K562 (cell line): ENCODE data around the gene CSPG5. TPM values are rescaled to one million over a fixed set of nuclear protein-coding genes. Genes with fewer than 3 reads are reported as not detected.

Source experiments
- ATAC-seq: fragments of 200-7000 bp; cut with Tn5 transposase; 3 replicates; pipeline ENCODE4 v1.9.1; 2020; ENCODE audit warnings: moderate library complexity
- BruUV-seq: library from RNA; stranded (reverse); fragments of 400-500 nt; replicated peaks from 2 replicates; lab custom pipeline; 2021; lab: Mats Ljungman, UMichigan
- CTCF ChIA-PET: fragments of 300-600 bp; formaldehyde crosslinking; extraction: SDS; loops from one replicate; lab custom pipeline; 2021; ENCODE audit warnings: low intra/inter-chr PET ratio; lab: Yijun Ruan, JAX
- POLR2A ChIA-PET: fragments of 300-600, 350-650 bp; sonication (Branson Sonifier 250); formaldehyde crosslinking; extraction: SDS; loops from one replicate; lab custom pipeline; 2021; ENCODE audit warnings: antibody characterized with exemption, inconsistent platforms; lab: Yijun Ruan, JAX
- DNase-seq, 4 experiments: peaks; one replicate each; pipeline versions ENCODE4 v3.0.0 to v3.0.0-alpha.2; 2011 to 2018; ENCODE audit warnings: low spot score in 3 of 4, mixed read lengths in 3 of 4; ENCODE audit errors: extremely low read depth in 1 of 4
- FAIRE-seq: peaks from 2 replicates; lab custom pipeline; 2011; peaks lifted over from hg19 to GRCh38; lab: Jason Lieb, UNC
- H2AFZ ChIP-seq: 2 replicates; pipeline ENCODE4 v1.6.0; 2011; ENCODE audit warnings: low read depth, low read length, control low read depth, inconsistent platforms
- H3K27ac ChIP-seq: fragments of 200-600 bp; 3 replicates; pipeline ENCODE4 v1.8.0; 2011; ENCODE audit warnings: low read depth, mild to moderate bottlenecking, control low read depth, inconsistent platforms, low read length, moderate library complexity, mixed read lengths; ENCODE audit errors: extremely low read depth
- H3K27me3 ChIP-seq, 2 experiments: fragments of 300-600 bp in 1 of 2; 2 replicates in 1 of 2; 3 replicates in 1 of 2; pipeline versions ENCODE4 v1.6.0 to v1.8.0; 2011; ENCODE audit warnings: inconsistent platforms in 2 of 2, low read length in 2 of 2, mild to moderate bottlenecking in 1 of 2, mixed read lengths in 1 of 2, moderate library complexity in 1 of 2; ENCODE audit not compliant: control insufficient read depth in 2 of 2, insufficient read depth in 2 of 2
- H3K36me3 ChIP-seq: fragments of 300-600 bp; 3 replicates; pipeline ENCODE4 v1.8.0; 2011; ENCODE audit warnings: mild to moderate bottlenecking, low read length, inconsistent platforms; ENCODE audit not compliant: control insufficient read depth, insufficient read depth
- H3K4me1 ChIP-seq, 2 experiments: fragments of 200-600 bp in 1 of 2; replicated peaks in 1 of 2; 2 replicates in 1 of 2; 3 replicates in 1 of 2; pipeline versions ENCODE4 v1.5.1 to v1.8.0; 2011; ENCODE audit warnings: inconsistent platforms in 2 of 2, low read length in 2 of 2, mild to moderate bottlenecking in 1 of 2, mixed read lengths in 1 of 2, moderate library complexity in 1 of 2; ENCODE audit not compliant: control insufficient read depth in 2 of 2, insufficient read depth in 2 of 2
- H3K4me2 ChIP-seq: 2 replicates; pipeline ENCODE4 v1.6.1; 2011; ENCODE audit warnings: low read length, control low read depth, inconsistent platforms, mixed read lengths; ENCODE audit not compliant: insufficient read depth
- H3K4me3 ChIP-seq: fragments of 200-600 bp; sonication (generic), shearing (Covaris generic); 2 replicates; pipeline ENCODE4 v1.5.1; 2016; ENCODE audit warnings: control low read depth, inconsistent platforms
- H3K79me2 ChIP-seq: fragments of 200-600 bp; 3 replicates; pipeline ENCODE4 v1.8.0; 2011; ENCODE audit warnings: low read length, inconsistent platforms; ENCODE audit not compliant: control insufficient read depth, insufficient read depth
- H3K9ac ChIP-seq, 2 experiments: 2 replicates each; pipeline versions ENCODE4 v1.6.0 to v1.6.1; 2011; ENCODE audit warnings: low read depth in 2 of 2, low read length in 2 of 2, control low read depth in 1 of 2, inconsistent platforms in 1 of 2, mild to moderate bottlenecking in 1 of 2, mixed read lengths in 1 of 2; ENCODE audit not compliant: insufficient read depth in 1 of 2
- H3K9me1 ChIP-seq: one replicate; pipeline ENCODE4 v1.6.0; 2011; ENCODE audit warnings: inconsistent platforms, mild to moderate bottlenecking, low read length, moderate library complexity; ENCODE audit not compliant: control insufficient read depth, insufficient read depth
- H3K9me3 ChIP-seq: replicated peaks from 2 replicates; pipeline ENCODE4 v1.5.1; 2011; ENCODE audit warnings: low read depth, low read length, inconsistent platforms; ENCODE audit not compliant: control insufficient read depth, insufficient read depth
- H4K20me1 ChIP-seq: replicated peaks from 2 replicates; pipeline ENCODE4 v1.6.1; 2011; ENCODE audit warnings: low read length, inconsistent platforms, mixed read lengths; ENCODE audit not compliant: control insufficient read depth, insufficient read depth
- ETS2 ChIP-seq: IDR thresholded peaks from 2 replicates; pipeline ENCODE4 v1.6.1; 2016; ENCODE audit warnings: borderline replicate concordance, missing genetic modification characterization, mild to moderate bottlenecking, moderate library complexity, missing compliant biosample characterization; ENCODE audit not compliant: poor library complexity, severe bottlenecking
- MTA2 ChIP-seq: fragments of 450-650 bp; IDR thresholded peaks from 2 replicates; pipeline ENCODE4 v1.6.1; 2016; ENCODE audit warnings: low read depth
- RBM25 ChIP-seq: fragments of 200-400 bp; formaldehyde crosslinking; IDR thresholded peaks from 2 replicates; pipeline ENCODE4 v1.6.1; 2018; ENCODE audit warnings: low read length, low read depth, moderate library complexity; ENCODE audit not compliant: severe bottlenecking
- RBM39 ChIP-seq: fragments of 200-400 bp; formaldehyde crosslinking; optimal IDR thresholded peaks from 2 replicates; pipeline ENCODE3; 2018; ENCODE audit warnings: low read depth, low read length
- SAP30 ChIP-seq: fragments of 200-600 bp; sonication (generic); IDR thresholded peaks from 2 replicates; pipeline ENCODE4 v1.6.1; 2012; ENCODE audit warnings: borderline replicate concordance, low read depth, mild to moderate bottlenecking, moderate library complexity, low read length, control low read depth, inconsistent platforms; ENCODE audit not compliant: insufficient read depth, poor library complexity, severe bottlenecking
- ZNF124 ChIP-seq: sonication (generic); formaldehyde crosslinking; IDR thresholded peaks from 2 replicates; pipeline ENCODE4 v1.8.1; 2022; ENCODE audit warnings: missing genetic modification reagents
- ZNF609 ChIP-seq: sonication (generic); formaldehyde crosslinking; IDR thresholded peaks from 2 replicates; pipeline ENCODE4 v1.8.1; 2023; ENCODE audit warnings: missing genetic modification reagents, mild to moderate bottlenecking, borderline replicate concordance
- WGBS: fragments of 100-300 bp; shearing (Covaris generic); methylation state at CpG from one replicate; pipeline ENCODE4 v1.1.6; 2016; ENCODE audit warnings: low coverage, mixed read lengths; ENCODE audit not compliant: insufficient coverage; ENCODE audit errors: missing lambda C conversion rate; 5-methylcytosine and 5-hydroxymethylcytosine counted together
- in situ Hi-C: fragments of 300-500 bp; cut with MboI; formaldehyde crosslinking; loops from 4 replicates; pipeline ENCODE4 v1.15.0; 2018; ENCODE audit warnings: inconsistent platforms, mixed read lengths
- intact Hi-C: fragments of 100-400 bp; cut with micrococcal nuclease; formaldehyde crosslinking; loops from 2 replicates; pipeline ENCODE4 v1.14.2; 2022
- polyA plus RNA-seq, 8 experiments: library from polyadenylated mRNA; depleted of rRNA in 4 of 8; stranded (reverse) in 5 of 8; unstranded in 3 of 8; fragments of >200 nt; fragmentation: Nextera tagmentation in 2 of 8; fragmentation: Illumina TruSeq in 1 of 8; extraction: Ambion mirVana in 2 of 8; extraction: Trizol in 1 of 8; gene quantifications; 2 replicates each; pipeline versions ENCODE4 v1.2.1 to v1.2.3, GENCODE V29; 2011 to 2014; ENCODE audit warnings: inconsistent platforms in 1 of 8, missing spikeins in 1 of 8
- total RNA-seq, 7 experiments: library from RNA; depleted of rRNA in 6 of 7; stranded (reverse); fragments of >200 nt in 6 of 7; fragmentation: Illumina TruSeq in 2 of 7; extraction: Trizol in 2 of 7; gene quantifications; 2 replicates each; pipeline versions ENCODE4 v1.2.1 to v1.2.3, GENCODE V29; 2011 to 2021; ENCODE audit warnings: low replicate concordance in 1 of 7

Gene CSPG5
- total and polyA plus RNA-seq, 9 of the 15 experiments (the other 6 are each of a cell fraction or from before 2014, with no cell fraction given), result 0.06 to 3.3 (median 2.4) TPM

GRCh38 chr3:47613722-47614121 is 35.1 kb upstream of the CSPG5 start:
- Histone ChIP-seq H3K4me3 (no peak overlapping the region), H3K27me3 (no peaks in the 10 kb centered on the region), H2AFZ (no peak overlapping the region), H3K9ac (no peak overlapping the region), H3K79me2 (no peaks in the 10 kb centered on the region), H3K9me3 (no peaks in the 10 kb centered on the region), H3K4me2 (no peak overlapping the region), H3K27ac (no peak overlapping the region), H3K36me3 (peaks cover 91% of the 10 kb centered on the region), H4K20me1 (no peaks in the 10 kb centered on the region; the same call in 1 of the 2 replicates), H3K4me1 (no peaks in the 10 kb centered on the region), H3K9me1 (no peaks in the 10 kb centered on the region)
- ChIA-PET POLR2A (interaction anchor here (0.6 to 2.2 kb wide), 2 partner anchors 9 to 603 kb away, joined by 3 to 7 read pairs; no protein-coding TSS in a partner anchor), CTCF (no interaction called here)
- 84% methylated on average over 4 of the region's 4 CpGs for WGBS
- in situ Hi-C loops, result no loop called here
- no peak for DNase-seq
- TF ChIP-seq ETS2 (tag) (no peak), SAP30 (no peak)
- no peak for ATAC-seq
- no TSS peak for BruUV-seq
- FAIRE-seq, result no peak
- intact Hi-C loops, result no loop called here

GRCh38 chr3:47612879-47613278 is 34.2 kb upstream of the CSPG5 start:
- no peak for TF ChIP-seq MTA2
- no peak for TF ChIP-seq ZNF124 (CRISPR knock-in tag)
- no peak for TF ChIP-seq RBM25
- no peak for TF ChIP-seq ZNF609
- TF ChIP-seq RBM39, result no peak
- Histone ChIP-seq H3K9me1 (no peaks in the 10 kb centered on the region), H4K20me1 (no peaks in the 10 kb centered on the region; the same call in 1 of the 2 replicates), H3K9ac (no peak overlapping the region), H3K9me3 (no peaks in the 10 kb centered on the region), H3K4me1 (no peaks in the 10 kb centered on the region), H3K4me2 (no peak overlapping the region), H2AFZ (no peak overlapping the region), H3K27ac (no peak overlapping the region), H3K4me3 (no peak overlapping the region), H3K79me2 (no peaks in the 10 kb centered on the region), H3K36me3 (peaks cover 91% of the 10 kb centered on the region), H3K27me3 (no peaks in the 10 kb centered on the region)
- WGBS, result 96% methylated on average over 2 of the region's 2 CpGs
- FAIRE-seq, result no peak
- CTCF ChIA-PET, result no interaction called here
- no TSS peak for BruUV-seq
- POLR2A ChIA-PET, result interaction anchor here (0.6 to 2.2 kb wide), 4 partner anchors 8 to 174 kb away, joined by 3 to 7 read pairs (median 4); no protein-coding TSS in a partner anchor
- ATAC-seq, result no peak
- intact Hi-C loops (no loop called here), in situ Hi-C loops (no loop called here)
- no peak for DNase-seq
